CD4-positive, alpha-beta T cell (primary cell): ENCODE data around the gene EFCAB8. TPM values are rescaled to one million over a fixed set of nuclear protein-coding genes. Genes with fewer than 3 reads are reported as not detected.

Experiments used
- ATAC-seq: fragments of 200-7000 bp; cut with Tn5 transposase; one replicate; pipeline ENCODE4 v1.10.0; 2022; ENCODE audit warnings: mild to moderate bottlenecking; ENCODE audit not compliant: poor library complexity
- CTCF ChIA-PET: fragments of 350-600 bp; sonication (Branson Sonifier 250); formaldehyde crosslinking; loops from one replicate; lab custom pipeline; 2021; ENCODE audit warnings: antibody characterized with exemption, inconsistent platforms; lab: Charles Lee
- POLR2A ChIA-PET: fragments of 350-600 bp; sonication (Branson Sonifier 250); formaldehyde crosslinking; loops from one replicate; lab custom pipeline; 2021; ENCODE audit warnings: antibody characterized with exemption, inconsistent platforms; lab: Charles Lee
- DNase-seq, 14 experiments: peaks; one replicate each; pipeline ENCODE4 v3.0.0-alpha.2; 2013 to 2020; ENCODE audit warnings: mixed read lengths in 2 of 14
- H3K27ac ChIP-seq, 2 donors: one replicate each; pipeline versions ENCODE4 v1.5.1 to v1.7.0; 2013; ENCODE audit warnings: low read length in 2 of 2, low read depth in 1 of 2, mild to moderate bottlenecking in 1 of 2
- H3K27me3 ChIP-seq, 2 experiments: 1 replicate in 1 of 2; 2 replicates in 1 of 2; pipeline versions ENCODE4 v1.6.1 to v1.7.0; 2013; ENCODE audit warnings: low read length in 2 of 2, control low read depth in 1 of 2, mild to moderate bottlenecking in 1 of 2, moderate library complexity in 1 of 2; ENCODE audit not compliant: insufficient read depth in 2 of 2, control insufficient read depth in 1 of 2
- H3K36me3 ChIP-seq: one replicate; pipeline ENCODE4 v1.6.1; 2013; ENCODE audit warnings: low read length, control low read depth; ENCODE audit not compliant: insufficient read depth
- H3K4me1 ChIP-seq: one replicate; pipeline ENCODE4 v1.6.1; 2013; ENCODE audit warnings: low read length, control low read depth; ENCODE audit not compliant: insufficient read depth
- H3K4me3 ChIP-seq: one replicate; pipeline ENCODE4 v1.5.1; 2013; ENCODE audit warnings: mild to moderate bottlenecking, low read length, moderate library complexity
- H3K9me3 ChIP-seq, 2 experiments: 1 replicate in 1 of 2; 2 replicates in 1 of 2; pipeline versions ENCODE4 v1.6.1 to v1.7.0; 2013; ENCODE audit warnings: low read length in 2 of 2, mild to moderate bottlenecking in 2 of 2, control low read depth in 1 of 2, moderate library complexity in 1 of 2; ENCODE audit not compliant: control insufficient read depth in 1 of 2, insufficient read depth in 1 of 2
- H3K27ac Mint-ChIP-seq: one replicate; pipeline ENCODE4 v1.8.0; 2020; ENCODE audit warnings: mixed read lengths
- H3K27me3 Mint-ChIP-seq: one replicate; pipeline ENCODE4 v1.8.0; 2021; ENCODE audit warnings: mixed read lengths
- H3K36me3 Mint-ChIP-seq: one replicate; pipeline ENCODE4 v1.8.0; 2021; ENCODE audit warnings: low read depth, mixed read lengths
- H3K4me1 Mint-ChIP-seq: one replicate; pipeline ENCODE4 v1.8.0; 2021; ENCODE audit warnings: low read depth, mixed read lengths
- H3K4me3 Mint-ChIP-seq: one replicate; pipeline ENCODE4 v1.8.0; 2020; ENCODE audit warnings: mild to moderate bottlenecking, mixed read lengths
- H3K9me3 Mint-ChIP-seq: one replicate; pipeline ENCODE4 v1.8.0; 2020; ENCODE audit warnings: mixed read lengths
- CTCF ChIP-seq: fragments of 200-600 bp; IDR thresholded peaks from one replicate; pipeline ENCODE4 v1.8.0; 2022; ENCODE audit warnings: antibody characterized with exemption, mild to moderate bottlenecking
- intact Hi-C, 2 experiments: fragments of 100-400 bp; cut with DNase I in 1 of 2; cut with micrococcal nuclease in 1 of 2; formaldehyde crosslinking; loops; one replicate each; pipeline versions ENCODE4 v1.15.1 to v1.9.0; 2023 to 2025; cut with DNase I, micrococcal nuclease
- total RNA-seq, 174 experiments: library from RNA in 2 of 174; stranded (reverse) in 2 of 174; gene quantifications; one replicate each; pipeline ENCODE4 v1.2.3 and lab custom pipeline; 2021 to 2026

Gene EFCAB8
- total RNA-seq, 2 experiments from 2014 or later, result 0.81 to 2.5 TPM

- peaks cover 5% of the 10 kb centered on the region for H3K4me1 Mint-ChIP-seq
- H3K27ac Mint-ChIP-seq, result no peak overlapping the region
- H3K27me3 ChIP-seq, result no peaks in the 10 kb centered on the region
- ChIA-PET CTCF (no interaction called here), POLR2A (no interaction called here)
- H3K36me3 Mint-ChIP-seq, result no peaks in the 10 kb centered on the region
- no peaks in the 10 kb centered on the region for H3K4me1 ChIP-seq
- no peak for DNase-seq
- no peak for TF ChIP-seq CTCF
- ATAC-seq, result no peak
- no peaks in the 10 kb centered on the region for H3K27me3 Mint-ChIP-seq
- H3K4me3 ChIP-seq, result no peak overlapping the region
- H3K9me3 ChIP-seq, result peaks cover 0 to 3% of the 10 kb centered on the region in 2 experiments
- intact Hi-C loops, result no loop called here
- no peak overlapping the region for H3K4me3 Mint-ChIP-seq
- H3K27ac ChIP-seq, result no peak overlapping the region
- H3K9me3 Mint-ChIP-seq, result no peaks in the 10 kb centered on the region
- no peaks in the 10 kb centered on the region for H3K36me3 ChIP-seq
These were observed 71.5 kb downstream of the EFCAB8 start for GRCh38 chr20:32930181-32930580.

- ATAC-seq (no peak), DNase-seq (no peak)
- no peak for TF ChIP-seq CTCF
- no peak overlapping the region for H3K4me3 Mint-ChIP-seq
- H3K36me3 Mint-ChIP-seq, result no peaks in the 10 kb centered on the region
- H3K9me3 Mint-ChIP-seq, result no peaks in the 10 kb centered on the region
- Histone ChIP-seq H3K27ac (no peak overlapping the region), H3K9me3 (peaks cover 0 to 3% of the 10 kb centered on the region in 2 experiments), H3K36me3 (no peaks in the 10 kb centered on the region), H3K27me3 (no peaks in the 10 kb centered on the region), H3K4me1 (no peaks in the 10 kb centered on the region), H3K4me3 (no peak overlapping the region)
- CTCF ChIA-PET, result no interaction called here
- peaks cover 5% of the 10 kb centered on the region for H3K4me1 Mint-ChIP-seq
- no peaks in the 10 kb centered on the region for H3K27me3 Mint-ChIP-seq
- intact Hi-C loops, result no loop called here
- no peak overlapping the region for H3K27ac Mint-ChIP-seq
- POLR2A ChIA-PET, result no interaction called here
These were observed 72.0 kb downstream of the EFCAB8 start for GRCh38 chr20:32930701-32931100.

DNA sequence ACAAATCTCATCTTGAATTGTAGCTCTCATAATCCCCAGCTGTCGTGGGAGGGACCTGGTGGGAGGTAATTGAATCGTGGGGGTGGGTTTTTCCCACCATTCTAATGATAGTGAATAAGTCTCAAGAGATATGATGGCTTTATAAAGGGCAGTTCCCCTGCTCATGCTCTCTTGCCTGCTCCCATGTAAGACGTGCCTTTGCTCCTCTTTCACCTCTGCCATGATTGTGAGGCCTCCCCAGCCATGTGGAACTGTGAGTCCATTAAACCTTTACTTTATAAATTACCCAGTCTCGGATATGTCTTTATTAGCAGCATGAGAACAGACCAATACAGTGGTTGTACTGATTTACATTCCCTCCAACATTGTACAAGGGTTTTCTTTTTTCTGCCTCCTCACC is 75.9 kb downstream of the EFCAB8 start:
- H3K36me3 Mint-ChIP-seq, result no peaks in the 10 kb centered on the region
- no peaks in the 10 kb centered on the region for H3K36me3 ChIP-seq
- TF ChIP-seq CTCF, result no peak
- intact Hi-C loops, result no loop called here
- H3K9me3 ChIP-seq, result peaks cover 0 to 3% of the 10 kb centered on the region in 2 experiments
- H3K27me3 Mint-ChIP-seq, result no peaks in the 10 kb centered on the region
- ChIA-PET POLR2A (no interaction called here), CTCF (no interaction called here)
- ATAC-seq (no peak), DNase-seq (no peak)
- no peak overlapping the region for H3K4me3 Mint-ChIP-seq
- H3K27ac Mint-ChIP-seq, result no peak overlapping the region
- no peaks in the 10 kb centered on the region for H3K9me3 Mint-ChIP-seq
- H3K27ac ChIP-seq, result no peak overlapping the region
- H3K27me3 ChIP-seq, result no peaks in the 10 kb centered on the region
- no peaks in the 10 kb centered on the region for H3K4me1 ChIP-seq
- H3K4me3 ChIP-seq, result no peak overlapping the region
- H3K4me1 Mint-ChIP-seq, result peaks cover 5% of the 10 kb centered on the region
